ENCODE measurements around the gene PDE4D.

The PDE4D gene

GRCh38 chr5:59272809-59273427 lies 620.6 kb downstream of the PDE4D start:
- no peak for DNase-seq (ENCODE audit: low read depth in 2 of 3, low spot score in 1 of 3)

DNA sequence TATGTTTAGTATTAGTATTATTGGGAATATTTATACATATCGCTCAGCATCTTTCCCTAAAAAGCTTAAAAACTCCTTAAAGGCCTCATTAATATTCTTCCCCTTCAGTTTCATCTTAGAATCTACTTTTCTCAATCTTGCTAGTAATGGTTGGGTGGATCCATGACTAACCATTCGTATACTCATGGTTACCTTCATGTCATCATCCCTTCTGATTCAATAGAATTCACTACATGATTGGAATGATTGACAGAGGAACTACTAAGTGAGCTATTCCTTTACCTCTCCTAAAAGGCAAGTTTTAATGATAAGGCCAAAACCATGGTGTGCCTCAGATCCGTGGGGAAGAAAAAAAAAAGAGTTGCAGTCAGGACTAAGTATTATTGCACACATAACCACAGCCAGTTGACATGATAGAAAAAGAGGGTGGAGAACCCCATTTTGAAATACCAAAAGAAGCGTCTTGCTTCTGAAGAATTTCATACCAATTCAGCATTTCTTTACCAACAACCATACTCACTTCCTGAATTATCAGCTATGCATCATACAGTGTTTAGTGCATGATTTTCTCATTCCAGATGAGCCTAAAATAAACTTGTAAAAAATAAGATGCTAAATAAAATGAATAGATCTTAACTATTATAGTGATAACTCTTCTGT lies 624.6 kb downstream of the PDE4D start:
- no peak for DNase-seq (ENCODE audit: low read depth in 2 of 3, low spot score in 1 of 3)

DNA sequence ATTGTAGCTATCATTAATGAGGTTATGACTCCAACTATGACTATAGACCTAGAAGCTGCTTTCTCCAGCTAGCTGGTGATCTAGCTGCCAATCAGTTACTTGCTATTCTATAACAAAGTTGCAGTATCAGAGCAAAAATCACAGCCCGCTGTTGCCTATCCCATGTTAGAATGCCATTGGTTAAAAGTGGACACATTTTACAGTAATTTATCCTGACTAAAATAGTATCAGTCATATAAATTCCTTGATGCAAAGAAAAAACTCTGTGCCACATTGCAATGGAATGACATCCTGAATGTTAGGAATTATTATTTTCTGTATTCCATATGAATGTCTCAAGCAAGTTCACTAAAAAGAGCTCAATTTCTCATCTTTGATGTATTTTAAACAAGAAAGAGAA lies 626.5 kb downstream of the PDE4D start:
- DNase-seq (ENCODE audit: low read depth in 2 of 3, low spot score in 1 of 3) = no peak

DNA sequence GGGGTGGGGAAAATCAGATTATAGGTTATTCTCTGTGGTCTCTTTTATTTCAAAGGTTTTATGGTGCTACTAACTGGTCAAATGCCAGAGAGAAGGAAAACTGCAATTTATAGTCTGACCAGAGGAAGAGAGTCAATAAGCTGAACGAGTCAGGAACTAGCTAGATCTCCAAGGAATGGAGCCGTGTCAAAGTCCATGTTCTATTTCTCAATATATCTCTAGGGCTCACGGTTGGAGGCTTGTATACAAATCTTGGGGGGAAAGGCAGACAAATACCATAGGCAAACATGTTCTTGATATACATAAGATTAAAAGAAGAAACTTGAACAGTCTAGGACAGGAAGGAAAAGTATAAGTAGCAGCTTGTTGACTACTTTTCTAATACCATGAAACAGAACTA lies 627.1 kb downstream of the PDE4D start:
- DNase-seq (ENCODE audit: low read depth in 2 of 3, low spot score in 1 of 3) = no peak

- DNase-seq (ENCODE audit: low read depth in 2 of 3, low spot score in 1 of 3) = no peak
Observed at GRCh38 chr5:59264639-59265245, 628.8 kb downstream of the PDE4D start.

GRCh38 chr5:59264013-59264412 lies 629.5 kb downstream of the PDE4D start:
- no peak for DNase-seq (ENCODE audit: low read depth in 2 of 3, low spot score in 1 of 3)

GRCh38 chr5:59261969-59262368 lies 631.6 kb downstream of the PDE4D start:
- DNase-seq (ENCODE audit: low read depth in 2 of 3, low spot score in 1 of 3) = no peak

DNA sequence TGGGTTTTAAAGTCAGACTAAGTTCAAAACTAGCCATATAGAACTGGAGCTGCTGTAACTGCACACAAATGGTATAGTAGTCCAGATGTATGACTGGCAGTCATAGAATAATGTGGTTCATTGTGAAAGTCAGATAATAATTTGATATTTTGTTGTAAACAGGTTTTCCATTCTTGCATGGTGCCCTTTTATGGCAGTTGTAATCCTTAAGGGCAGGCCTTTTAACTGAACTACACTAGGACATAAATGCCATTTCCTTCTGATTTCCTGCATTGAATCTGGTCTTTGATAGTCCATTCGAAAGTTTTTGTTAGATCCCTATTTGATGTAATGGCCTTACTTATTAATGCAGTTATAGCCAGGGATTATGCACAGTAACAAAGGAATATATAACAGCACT lies 632.6 kb downstream of the PDE4D start:
- no peak for DNase-seq (ENCODE audit: low read depth in 2 of 3, low spot score in 1 of 3)

DNA sequence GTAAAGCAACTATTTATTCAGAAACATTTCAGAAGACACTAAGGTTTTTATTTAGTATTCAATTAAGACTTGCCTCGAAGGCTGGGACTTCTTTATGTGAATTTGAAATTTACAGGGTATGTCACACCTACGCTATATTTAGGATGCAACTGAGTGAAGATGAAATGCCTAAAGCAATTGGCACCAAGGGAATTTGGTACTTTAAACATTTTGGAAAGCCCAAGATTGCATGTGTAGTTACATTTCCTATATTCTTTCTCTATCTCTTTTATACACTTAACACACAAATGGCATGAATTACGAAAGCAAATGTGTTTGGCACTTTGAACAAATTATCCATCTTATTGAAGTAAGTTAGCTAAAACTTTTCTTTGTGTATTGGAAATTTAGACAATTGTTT lies 633.3 kb downstream of the PDE4D start:
- no peak for DNase-seq (ENCODE audit: low read depth in 2 of 3, low spot score in 1 of 3)

- no peak for DNase-seq (ENCODE audit: low read depth in 2 of 3, low spot score in 1 of 3)
Observed at GRCh38 chr5:59259237-59259636, 634.3 kb downstream of the PDE4D start.

- no peak for DNase-seq (ENCODE audit: low read depth in 2 of 3, low spot score in 1 of 3)
Observed at GRCh38 chr5:59257488-59258400, 635.8 kb downstream of the PDE4D start.

DNA sequence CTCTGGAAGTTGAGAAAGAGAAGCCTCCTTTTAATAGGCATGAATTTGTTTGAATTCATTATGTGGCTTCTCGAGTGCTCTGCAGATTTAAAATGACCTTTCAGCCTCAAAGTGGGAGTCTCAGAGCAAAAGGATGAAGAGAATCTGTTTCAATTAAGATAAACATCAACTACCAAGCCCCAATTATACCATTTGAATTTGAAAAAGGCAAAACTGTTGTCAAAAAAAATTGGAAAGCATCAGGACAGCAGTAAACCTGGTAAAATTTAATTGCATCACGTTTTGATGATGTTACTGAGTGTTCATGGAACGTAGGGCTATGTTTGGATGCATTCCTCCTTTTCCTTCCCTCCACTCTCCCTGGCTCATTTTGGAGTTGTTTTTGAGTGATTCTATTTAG lies 637.2 kb downstream of the PDE4D start:
- no peak for DNase-seq (ENCODE audit: low read depth in 2 of 3, low spot score in 1 of 3)

GRCh38 chr5:59254055-59254687 lies 639.4 kb downstream of the PDE4D start:
- DNase-seq (ENCODE audit: low read depth in 2 of 3, low spot score in 1 of 3) = no peak

DNA sequence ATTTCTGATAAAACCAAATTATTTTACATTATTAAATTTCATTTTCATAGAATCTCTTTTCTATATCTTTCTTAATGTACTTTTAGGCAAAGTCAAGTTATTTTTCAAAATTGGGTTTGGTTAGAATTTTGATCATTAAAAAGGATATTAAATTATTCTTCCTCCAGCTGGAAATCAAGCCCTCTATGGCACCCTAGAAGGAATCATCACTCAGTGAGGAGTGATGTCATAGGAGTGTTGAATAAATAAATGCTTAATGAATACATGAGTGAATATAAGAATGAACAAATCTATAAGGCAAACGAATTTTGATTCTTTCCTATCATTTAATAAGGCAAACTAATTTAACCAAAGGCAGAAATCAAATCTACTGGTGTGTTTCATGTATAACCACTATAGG lies 639.9 kb downstream of the PDE4D start:
- no peak for DNase-seq (ENCODE audit: low read depth in 2 of 3, low spot score in 1 of 3)

DNA sequence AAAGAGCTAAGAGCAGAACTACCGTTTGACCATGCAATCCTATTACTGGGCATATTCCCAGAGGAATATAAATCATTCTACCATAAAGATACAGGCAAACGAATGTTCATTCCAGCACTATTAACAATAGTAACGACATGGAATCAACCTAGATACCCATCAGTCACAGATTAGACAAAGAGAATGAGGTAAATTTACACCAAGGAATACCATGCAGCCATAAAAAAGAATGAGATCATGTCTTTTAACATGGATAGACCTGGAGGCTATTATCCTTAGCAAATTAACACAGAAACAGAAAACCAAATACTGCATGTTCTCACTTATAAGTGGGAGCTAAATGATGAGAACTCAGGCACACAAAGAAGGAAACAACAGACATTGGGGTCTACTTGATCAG lies 641.9 kb downstream of the PDE4D start:
- no peak for DNase-seq (ENCODE audit: low read depth in 2 of 3, low spot score in 1 of 3)

GRCh38 chr5:59249726-59250125 lies 643.8 kb downstream of the PDE4D start:
- DNase-seq (ENCODE audit: low read depth in 2 of 3, low spot score in 1 of 3) = no peak

- no peak for DNase-seq (ENCODE audit: low read depth in 2 of 3, low spot score in 1 of 3)
Observed at GRCh38 chr5:59249160-59249559, 644.4 kb downstream of the PDE4D start.

GRCh38 chr5:59246882-59247281 lies 646.6 kb downstream of the PDE4D start:
- DNase-seq (ENCODE audit: low read depth in 2 of 3, low spot score in 1 of 3) = no peak

GRCh38 chr5:59246145-59246869 lies 647.2 kb downstream of the PDE4D start:
- DNase-seq (ENCODE audit: low read depth in 2 of 3, low spot score in 1 of 3) = no peak

DNA sequence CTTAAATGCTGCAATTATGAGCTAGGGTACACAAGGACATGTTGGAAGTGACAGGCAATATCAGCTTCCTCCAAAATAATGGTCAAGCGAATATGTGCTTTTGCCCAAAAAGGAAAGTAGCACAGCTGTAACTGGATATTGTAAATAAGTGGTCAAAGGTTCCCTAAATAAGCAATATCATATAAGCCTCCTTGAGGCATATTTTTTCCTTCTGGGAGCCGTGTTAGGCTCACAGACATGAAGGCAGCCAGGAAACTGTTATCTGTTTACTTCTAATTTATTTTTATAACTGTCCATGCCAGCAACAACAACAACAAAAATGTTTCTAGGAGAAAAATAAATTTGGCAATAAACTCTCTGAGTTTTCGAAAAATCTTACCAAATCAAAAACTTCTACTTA lies 648.3 kb downstream of the PDE4D start:
- DNase-seq (ENCODE audit: low read depth in 2 of 3, low spot score in 1 of 3) = no peak

DNA sequence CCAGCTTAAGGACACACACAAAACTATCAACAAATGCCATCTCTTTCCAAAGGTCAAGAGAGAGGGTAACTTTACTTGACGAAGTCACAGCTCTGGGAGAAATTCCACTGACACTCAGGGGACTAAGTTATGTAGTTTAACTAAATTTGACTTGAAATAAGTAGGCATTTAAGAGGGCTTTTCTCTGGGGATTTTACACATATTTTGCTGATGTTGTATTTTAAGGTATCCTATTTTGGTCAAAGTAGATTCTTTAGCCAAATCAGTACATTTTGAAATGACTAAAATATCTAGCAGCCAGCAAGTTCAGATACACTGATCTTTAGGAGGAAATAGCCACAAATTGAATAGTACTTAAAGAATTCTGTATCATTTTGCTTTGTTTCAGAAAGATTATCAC lies 652.0 kb downstream of the PDE4D start:
- DNase-seq (ENCODE audit: low read depth in 2 of 3, low spot score in 1 of 3) = no peak

All from stimulated activated CD4-positive, alpha-beta T cell treated with anti-CD3 and anti-CD28 coated beads, Interleukin-12 subunit alpha, Interleukin-12 subunit beta, amount 100 ng/mL, for 48 hours (primary cell).